GM19238 (cell line): ENCODE results near the gene LPIN3.
A peak's percentile ranks its signal among the peaks of the same experiment; 100 is the strongest.

ENCODE experiments used
- DNase-seq: peaks from one replicate; pipeline ENCODE4 v3.0.0; 2011; ENCODE audit warnings: low spot score; ENCODE audit not compliant: insufficient read length

LPIN3 gene

GRCh38 chr20:41392295-41392694, 51.7 kb downstream of the LPIN3 start:
- DNase-seq, result no peak

- no peak for DNase-seq
These were observed 52.5 kb downstream of the LPIN3 start for GRCh38 chr20:41392871-41393704.

GRCh38 chr20:41393705-41394066, 53.1 kb downstream of the LPIN3 start:
- DNase-seq, result no peak

GRCh38 chr20:41394081-41394480, 53.5 kb downstream of the LPIN3 start:
- no peak for DNase-seq

GRCh38 chr20:41394931-41395666, 54.5 kb downstream of the LPIN3 start:
- no peak for DNase-seq

DNA sequence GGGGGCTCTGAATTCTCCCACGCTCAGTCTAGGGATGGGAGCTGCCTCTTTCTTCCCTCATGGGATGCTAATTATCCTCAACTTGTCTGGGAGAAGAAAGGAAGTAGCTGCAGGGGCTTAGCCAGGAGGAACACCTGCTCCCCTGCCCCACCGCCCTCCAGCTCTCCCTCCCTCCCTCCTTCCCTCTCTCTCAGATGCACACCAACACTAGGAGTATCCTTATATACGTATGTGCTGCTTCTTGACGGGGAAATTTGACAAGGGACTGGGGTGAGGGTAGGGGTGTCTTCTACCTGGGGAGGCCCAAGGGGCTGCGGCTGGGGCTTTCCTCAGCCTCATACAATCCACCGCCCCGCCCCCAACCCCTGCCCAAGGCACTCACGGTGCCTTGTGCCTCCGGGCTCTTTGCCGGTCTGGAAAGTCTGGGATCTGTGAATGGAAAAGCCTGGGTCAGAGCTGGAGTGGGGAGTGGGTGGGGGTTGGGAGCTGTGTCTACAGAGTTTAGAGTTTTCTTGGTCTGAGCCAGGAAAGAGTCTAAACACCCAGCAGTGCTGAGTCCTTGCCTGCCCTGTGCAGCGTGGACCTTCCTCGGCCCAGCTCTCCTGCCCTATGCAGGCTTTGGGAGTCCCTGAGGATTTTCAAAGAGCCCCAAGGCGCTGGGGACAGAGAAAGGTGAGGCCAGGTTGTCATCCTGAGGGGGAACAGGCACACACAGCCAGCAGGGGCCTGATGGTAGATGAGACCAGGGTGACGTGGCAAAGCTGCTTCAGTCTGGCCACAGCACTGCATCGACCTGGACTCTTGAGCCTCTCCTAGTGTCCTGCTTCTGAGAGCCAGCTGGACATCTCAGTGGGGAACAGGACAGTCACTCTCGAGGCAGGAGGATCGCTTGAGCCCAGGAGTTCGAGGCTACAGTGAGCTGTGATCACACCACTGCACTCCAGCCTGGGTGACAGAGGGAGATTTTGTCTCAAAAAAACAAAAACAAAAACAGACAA, 55.3 kb downstream of the LPIN3 start:
- no peak for DNase-seq

DNA sequence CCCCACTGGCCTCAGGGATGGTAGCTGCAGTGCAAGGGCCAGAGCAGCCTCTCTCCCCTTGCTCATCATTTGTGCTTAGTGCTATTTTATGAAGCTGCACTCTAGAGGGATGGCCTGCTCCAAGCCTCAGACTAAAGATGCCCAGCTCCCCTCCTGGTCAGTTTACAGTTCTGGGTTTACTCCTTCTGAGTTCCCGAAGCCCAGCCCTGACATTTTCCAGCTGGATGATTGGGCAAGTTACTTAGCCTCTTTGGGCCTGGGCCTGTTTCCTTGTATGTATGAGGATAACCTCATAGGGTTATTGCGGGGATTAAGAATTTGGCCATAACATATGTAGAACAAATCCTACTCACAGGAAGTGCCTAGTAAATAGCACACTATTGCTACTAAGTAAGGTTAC, 57.8 kb downstream of the LPIN3 start:
- DNase-seq, result no peak

DNA sequence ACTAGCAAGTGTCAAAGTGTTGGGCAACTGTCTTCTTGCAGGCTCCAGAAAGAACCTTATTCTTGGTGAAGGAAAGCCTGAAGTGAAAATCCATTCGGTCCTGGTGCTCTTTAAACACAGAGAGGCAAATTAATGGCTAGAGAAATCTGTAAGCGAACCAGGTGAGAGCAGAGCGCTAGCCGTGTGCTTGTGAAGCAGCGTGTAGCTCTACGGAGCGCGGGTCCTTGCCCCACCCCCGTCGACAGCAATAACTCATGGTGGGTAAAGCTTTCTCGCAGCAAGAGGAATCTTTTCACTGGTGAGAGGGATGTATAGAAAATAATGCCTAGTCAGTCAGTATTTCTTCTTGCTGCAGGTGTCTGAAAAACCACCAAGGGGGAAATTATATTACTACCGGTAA, 63.0 kb downstream of the LPIN3 start:
- no peak for DNase-seq

GRCh38 chr20:41405436-41405835, 64.8 kb downstream of the LPIN3 start:
- DNase-seq, result no peak

- no peak for DNase-seq
These were observed 65.7 kb downstream of the LPIN3 start for GRCh38 chr20:41406353-41406752.

- no peak for DNase-seq
These were observed 66.3 kb downstream of the LPIN3 start for GRCh38 chr20:41406896-41407444.

DNA sequence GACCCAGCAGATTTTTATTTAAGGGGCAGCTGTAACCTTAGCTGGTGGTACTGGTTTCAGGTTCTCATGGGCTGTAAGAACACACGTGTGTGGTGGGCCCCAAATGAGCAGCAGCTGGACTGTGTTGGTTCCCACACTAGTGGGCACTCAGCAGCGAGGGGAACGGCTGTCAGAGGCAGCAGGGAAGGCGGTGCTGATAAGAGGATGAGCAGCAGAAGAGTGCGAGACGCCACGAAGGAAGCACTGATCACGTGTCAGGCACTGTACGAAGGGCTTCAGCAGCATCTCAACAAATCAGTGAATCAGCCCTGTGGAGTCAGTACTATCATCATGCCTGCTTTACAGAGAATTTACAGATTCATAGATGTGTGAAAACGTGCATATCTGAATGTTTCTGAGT, 67.0 kb downstream of the LPIN3 start:
- no peak for DNase-seq

GRCh38 chr20:41408156-41408794, 67.7 kb downstream of the LPIN3 start:
- DNase-seq, result peak; percentile 30

GRCh38 chr20:41408986-41409385, 68.4 kb downstream of the LPIN3 start:
- DNase-seq, result no peak
